ENCODE data around the gene RNF26. TPM values are rescaled to one million over a fixed set of nuclear protein-coding genes. Genes with fewer than 3 reads are reported as not detected.
A peak's percentile ranks its signal among the peaks of the same experiment; 100 is the strongest.

The RNF26 gene
- total RNA-seq, 1 donor from 2014 or later = 15.0 TPM

DNA sequence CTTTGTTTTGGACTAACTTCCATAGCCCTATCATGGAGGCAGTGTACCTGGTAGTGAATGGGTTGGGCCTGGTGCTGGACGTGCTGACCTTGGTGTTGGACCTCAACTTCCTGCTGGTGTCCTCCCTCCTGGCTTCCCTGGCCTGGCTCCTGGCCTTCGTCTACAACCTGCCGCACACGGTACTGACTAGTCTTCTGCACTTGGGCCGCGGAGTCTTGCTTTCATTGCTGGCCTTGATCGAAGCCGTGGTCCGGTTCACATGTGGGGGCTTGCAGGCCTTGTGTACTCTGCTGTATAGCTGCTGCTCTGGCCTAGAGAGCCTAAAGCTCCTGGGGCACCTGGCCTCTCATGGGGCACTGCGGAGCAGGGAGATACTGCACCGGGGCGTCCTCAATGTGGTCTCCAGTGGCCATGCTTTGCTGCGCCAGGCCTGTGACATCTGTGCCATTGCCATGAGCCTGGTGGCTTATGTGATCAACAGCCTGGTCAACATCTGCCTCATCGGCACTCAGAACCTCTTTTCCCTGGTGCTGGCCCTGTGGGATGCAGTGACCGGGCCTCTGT lies 846 bp downstream of the RNF26 start:
- ATAC-seq = no peak
- DNase-seq (ENCODE audit: low spot score) = peak; percentile 47

DNA sequence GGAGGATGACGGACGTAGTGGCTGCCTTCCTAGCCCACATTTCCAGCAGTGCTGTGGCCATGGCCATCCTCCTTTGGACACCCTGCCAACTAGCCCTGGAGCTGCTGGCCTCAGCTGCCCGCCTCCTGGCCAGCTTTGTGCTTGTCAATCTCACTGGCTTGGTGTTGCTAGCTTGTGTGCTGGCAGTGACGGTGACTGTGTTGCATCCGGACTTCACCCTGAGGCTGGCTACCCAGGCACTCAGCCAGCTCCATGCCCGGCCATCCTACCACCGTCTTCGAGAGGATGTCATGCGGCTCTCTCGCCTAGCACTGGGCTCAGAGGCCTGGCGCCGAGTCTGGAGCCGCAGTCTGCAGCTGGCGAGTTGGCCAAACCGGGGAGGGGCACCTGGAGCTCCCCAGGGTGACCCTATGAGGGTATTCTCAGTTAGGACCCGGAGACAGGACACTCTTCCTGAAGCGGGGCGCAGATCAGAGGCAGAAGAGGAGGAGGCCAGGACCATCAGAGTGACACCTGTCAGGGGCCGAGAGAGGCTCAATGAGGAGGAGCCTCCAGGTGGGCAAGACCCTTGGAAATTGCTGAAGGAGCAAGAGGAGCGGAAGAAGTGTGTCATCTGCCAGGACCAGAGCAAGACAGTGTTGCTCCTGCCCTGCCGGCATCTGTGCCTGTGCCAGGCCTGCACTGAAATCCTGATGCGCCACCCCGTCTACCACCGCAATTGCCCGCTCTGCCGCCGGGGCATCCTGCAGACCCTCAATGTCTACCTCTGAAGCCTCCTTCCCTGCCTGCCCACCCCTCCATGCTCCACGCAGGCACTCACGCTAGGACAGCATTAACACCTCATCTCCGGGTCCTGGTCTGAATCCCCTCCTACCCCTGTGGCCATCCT lies 1.6 kb downstream of the RNF26 start:
- DNase-seq (ENCODE audit: low spot score) (peak; percentile 94), ATAC-seq (peak; percentile 72)

DNA sequence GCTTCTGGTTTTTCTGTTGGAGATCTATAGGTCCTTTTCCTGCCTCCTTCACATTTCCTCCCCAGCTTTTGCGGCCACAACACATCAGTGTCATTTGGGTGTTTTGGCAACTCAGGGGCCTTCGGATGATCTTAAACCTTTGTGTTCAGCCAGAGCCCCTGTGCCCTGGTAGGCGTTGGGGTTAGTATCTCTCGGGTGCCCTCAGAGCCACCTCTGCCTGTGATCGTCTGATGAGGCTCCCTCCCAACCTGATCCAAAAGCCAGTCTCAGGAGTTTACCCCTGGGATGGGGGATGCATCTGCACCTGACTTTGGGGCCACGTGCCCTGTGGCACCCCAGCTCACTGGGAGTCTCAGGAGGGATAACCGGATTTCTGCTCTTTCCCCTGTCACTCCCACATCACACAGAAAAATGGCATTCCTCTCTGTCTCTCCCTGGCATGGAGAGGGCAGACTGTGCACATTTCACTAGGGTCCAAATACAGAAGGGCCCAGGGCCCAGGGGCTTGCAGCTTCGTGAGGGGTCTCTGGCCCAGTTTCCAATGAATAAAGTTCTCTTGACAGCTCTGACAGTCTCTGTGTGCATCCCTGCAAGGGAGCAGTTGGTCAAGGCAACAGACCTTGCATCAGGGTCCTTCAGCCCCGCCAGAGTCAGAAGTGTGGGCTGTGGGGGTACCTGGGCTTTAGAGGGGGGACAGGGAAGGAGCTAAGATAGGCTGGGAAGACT lies 2.6 kb downstream of the RNF26 start:
- no peak for DNase-seq (ENCODE audit: low spot score)
- ATAC-seq = no peak

DNA sequence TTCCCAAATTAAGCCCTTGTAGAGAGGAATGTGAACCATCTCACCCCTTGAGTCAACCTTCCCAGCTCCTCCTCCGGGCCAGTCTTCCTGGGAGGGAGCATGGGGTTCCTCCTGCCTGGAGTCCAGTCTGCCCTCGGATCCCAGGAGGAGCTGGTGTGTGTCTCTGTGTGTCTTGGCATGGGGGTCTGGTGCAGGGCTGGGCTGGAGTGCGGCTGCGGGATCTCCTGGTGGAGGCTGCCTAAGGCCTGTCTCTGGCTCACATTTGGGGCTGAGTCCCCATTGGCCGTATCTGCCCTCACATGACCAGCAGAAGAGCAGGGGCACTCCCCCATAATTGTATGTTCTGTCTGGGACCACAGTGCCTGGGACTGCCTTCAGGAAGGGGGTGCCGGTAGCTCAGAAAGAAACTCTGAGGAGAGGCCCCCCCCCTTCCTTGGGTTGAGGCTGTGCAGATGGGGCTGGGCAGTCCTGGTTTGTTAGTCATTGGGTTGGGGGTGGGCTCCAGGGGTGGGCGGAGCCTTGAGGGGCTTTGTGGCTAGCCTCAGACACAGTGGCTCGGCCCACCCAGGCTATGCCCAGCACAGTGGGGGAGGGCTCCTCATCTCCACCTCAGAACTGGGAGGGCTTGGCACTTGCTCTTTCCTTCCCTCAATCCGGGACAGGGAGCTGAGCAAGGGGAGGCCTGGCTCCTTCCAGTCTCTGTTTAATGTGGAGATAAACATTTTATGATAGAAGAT lies 3.4 kb downstream of the RNF26 start:
- ATAC-seq = no peak
- DNase-seq (ENCODE audit: low spot score) = no peak

DNA sequence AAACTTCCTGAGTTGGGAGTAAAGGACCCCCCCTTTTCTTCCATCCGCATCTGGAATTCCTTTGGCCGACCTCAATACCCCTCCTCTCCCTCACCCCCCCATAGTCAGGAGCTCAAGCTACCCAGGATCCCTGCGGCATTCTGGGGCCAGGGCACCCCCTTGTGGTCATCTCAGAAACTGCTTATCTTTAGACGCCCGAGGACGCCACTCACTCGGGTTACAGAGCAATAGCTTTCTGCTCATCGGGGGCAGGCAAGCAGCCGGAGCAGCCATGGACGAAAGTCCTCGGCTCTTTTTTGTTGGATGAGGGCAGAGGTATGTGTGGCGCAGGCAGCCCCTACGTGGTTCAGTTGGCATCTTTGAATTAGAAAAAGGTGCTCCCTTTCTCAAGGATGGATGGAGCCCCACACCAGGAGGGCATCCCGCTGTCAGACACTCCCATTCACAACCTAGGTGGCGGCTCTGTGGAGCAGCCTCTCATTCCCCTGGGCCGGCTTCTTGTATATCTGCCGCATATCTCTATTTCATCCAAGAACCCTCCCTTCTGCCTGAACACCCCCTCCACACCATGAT lies 4.1 kb downstream of the RNF26 start:
- ATAC-seq (peak; percentile 28), DNase-seq (ENCODE audit: low spot score) (no peak)

DNA sequence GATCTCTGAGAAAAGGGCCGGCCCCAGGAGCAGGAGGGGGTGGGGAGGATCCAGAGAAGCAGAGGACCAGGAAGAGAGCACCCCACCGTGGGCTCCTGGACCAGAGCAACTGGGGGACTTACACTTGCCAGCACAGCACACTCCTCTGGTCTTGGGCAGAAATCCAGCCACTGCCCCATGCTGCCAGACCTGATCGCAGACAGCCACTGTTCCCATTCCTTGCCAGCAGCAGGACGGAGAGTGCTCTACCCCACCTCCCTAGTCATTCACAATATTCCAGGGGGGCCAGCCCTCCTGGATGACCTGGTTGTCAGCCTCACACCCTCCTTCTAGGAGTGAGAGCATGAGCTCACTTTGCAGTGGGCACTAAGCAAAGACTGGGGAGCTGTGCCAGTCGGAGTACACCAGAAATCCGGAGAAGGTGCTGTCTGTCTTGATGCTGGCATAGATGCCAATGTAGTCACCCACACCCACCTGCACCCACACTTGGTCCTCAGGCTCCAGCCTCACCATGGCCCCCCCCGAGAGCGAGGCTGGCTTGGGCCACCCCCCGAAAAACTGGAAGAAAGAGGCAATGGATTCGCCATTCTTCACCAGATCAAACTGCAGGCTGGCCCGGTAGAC lies 4.8 kb downstream of the RNF26 start:
- DNase-seq (ENCODE audit: low spot score) (no peak), ATAC-seq (no peak)

DNA sequence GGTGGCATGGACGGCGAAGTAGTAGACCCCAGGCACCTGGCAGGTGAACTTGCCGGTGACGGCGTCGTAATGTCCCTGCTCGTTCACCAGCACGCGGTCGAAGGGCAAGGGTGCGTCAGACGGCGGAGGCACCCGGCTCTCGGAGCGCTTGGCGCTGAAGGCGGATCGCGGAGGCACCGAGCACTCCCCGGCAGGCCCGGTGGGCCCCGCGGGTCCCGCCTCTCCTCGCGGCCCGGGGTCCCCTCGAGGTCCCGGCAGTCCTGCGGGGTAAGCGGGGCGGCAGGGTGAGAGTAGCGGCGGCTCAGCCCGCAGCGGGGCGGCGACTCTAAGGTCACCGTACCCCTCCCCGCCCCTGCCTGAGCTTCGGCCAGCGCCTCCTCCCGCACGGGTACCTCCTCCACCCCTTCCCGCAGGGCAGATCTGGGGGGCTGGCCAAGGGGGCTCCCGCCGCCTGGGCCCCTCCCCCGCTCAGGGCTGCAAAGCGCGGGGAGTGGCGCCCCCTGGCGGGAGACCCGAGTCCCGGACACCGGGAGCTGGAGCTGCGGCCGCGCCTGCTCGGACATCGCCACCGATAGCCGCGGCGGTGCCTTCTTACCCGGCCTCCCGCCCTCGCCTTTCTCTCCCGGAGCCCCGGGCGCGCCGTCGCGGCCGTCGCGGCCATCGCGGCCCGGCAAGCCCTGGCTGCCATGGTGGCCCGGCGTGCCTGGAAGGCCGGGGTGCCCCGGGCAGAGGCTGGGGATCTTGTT lies 5.4 kb downstream of the RNF26 start:
- DNase-seq (ENCODE audit: low spot score) = no peak
- peak; percentile 64 for ATAC-seq

DNA sequence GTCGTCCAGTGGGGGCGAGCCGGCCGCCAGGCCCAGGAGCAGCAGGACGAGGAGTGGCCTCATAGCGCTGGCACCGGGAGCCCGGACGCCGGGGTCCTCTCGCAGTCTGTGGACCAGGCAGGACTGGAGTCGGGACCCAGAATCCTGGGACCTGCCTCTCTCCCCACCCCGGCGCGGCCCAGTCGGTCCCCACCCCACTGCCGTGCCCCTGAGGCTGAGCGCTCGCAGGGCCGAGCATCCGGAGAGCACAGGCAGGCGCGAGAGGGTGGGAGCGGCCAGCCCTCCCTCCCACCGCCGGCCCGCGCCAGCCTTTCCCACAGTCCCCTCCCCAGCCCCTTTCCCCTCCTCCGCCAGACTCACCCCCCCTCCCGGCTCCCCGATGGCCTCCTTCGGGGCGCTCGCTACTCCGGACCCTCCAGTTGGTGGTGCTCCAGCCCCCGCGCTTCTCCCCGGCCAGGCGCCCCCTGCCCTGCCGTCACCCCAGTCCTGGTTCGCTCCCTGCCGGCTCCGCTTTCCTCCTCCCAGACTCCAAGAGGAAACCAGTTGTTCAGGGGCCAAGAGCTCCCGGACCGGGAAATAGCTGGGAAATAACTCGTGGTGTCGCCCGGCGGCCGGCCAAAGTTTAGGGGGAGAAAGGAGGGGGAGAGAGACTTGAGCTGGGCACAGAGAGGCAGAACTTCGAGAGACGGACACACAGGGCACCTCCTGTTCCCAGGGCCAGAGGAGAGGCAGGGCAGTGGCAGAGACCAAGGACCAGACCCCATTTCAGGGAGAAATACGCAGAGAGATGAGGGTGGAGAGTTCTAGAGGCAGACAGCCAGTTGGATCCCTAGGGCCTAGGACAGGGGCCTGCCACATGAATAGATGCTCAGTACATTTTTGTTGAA lies 6.3 kb downstream of the RNF26 start, which contains the start of gene C1QTNF5:
Gene C1QTNF5, minus strand, starts transcription at position 549 of the 887 bp plus-strand sequence. Its CDS starts 486 bp downstream, at position 63.
- ATAC-seq (peak; percentile 9), DNase-seq (ENCODE audit: low spot score) (no peak)

DNA sequence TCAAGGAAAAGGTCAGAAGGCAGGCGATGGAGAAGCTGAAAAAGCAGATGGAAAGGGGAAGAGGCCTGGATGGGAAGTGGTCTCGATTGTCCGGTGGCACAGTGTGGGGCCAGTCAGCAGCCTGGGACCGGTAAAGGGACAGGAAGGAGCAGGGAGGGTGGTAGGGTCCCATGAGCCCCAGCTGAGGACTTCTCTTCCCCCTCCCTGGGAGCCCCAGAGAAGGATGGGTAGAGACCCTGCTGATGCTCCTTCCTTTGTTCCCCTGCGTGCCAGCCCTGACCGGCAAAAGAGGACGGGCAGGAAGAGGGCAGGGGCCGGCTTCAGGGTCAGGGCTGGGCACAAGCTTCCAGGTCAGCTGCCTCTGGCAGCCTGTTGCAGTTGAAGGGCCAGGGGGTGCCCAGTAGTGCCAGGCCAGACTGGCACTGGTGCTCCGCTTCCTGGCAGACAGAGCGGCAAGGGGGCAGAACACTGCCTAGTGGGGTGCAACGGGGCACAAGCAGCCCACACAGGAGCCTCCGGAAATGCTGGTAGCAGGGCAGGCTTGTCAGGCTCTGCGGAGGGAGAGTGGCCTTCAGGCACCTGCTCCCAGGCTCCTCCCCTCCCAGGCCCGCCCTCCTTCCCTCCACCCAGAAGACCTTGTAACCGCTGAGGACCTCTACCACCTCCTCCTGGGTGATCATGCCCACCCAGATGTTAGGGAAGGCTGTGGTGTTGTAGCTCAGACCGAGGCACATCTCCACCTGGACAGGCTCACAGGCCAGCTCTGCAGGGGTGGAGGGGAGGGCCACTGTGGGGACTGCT lies 7.1 kb downstream of the RNF26 start:
- no peak for ATAC-seq
- DNase-seq (ENCODE audit: low spot score) = no peak

DNA sequence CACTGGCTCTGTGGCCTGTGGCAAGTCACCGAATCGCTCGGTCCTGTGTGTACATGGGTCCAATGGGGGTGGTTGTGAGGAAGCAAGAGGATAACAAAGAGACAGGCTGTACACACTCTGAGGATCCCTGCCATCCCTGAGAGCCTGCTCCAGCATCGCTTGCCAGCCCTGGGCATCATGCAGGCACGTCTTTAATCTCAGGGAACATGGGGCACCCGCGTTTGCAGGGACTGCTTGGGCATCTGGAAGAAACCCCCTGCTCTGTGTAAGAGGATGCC lies 7.6 kb downstream of the RNF26 start:
- ATAC-seq (no peak), DNase-seq (ENCODE audit: low spot score) (no peak)

DNA sequence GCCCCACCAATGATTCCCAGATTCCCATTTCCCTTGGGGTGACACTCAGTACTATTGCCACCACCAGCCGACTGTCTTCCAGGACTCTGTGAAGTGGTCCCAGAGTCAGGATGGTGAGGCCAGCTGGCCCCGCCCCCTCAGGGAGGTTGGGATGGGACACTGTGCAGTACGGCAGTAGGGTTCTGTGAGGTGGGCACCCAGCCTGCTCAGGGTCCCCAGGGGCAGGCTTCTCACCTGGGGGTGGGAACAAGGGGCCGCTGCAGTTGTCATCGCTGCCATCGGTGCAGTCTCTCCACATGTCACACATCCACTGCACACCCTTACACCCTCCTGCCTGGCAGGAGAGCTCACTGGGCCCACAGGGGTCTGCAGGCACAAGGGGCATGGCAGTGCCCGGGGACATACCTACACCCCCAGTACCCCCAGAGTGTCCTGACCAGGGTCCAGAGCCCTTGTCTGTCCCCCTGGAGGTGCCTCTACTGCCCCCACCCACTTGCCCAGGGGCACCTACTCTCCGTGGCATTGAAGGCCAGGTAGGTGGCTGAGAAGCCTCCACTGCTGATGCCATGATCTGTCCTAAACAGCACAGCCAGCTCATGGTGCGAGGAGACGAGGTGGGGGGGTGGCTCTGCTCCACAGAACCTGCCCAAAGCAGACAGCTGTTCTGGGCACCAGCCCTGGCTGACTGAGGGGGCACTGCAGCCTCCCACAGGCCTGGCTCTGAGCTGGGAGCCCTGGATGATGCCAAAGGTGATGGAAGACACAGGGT lies 8.2 kb downstream of the RNF26 start:
- DNase-seq (ENCODE audit: low spot score) (no peak), ATAC-seq (no peak)

DNA sequence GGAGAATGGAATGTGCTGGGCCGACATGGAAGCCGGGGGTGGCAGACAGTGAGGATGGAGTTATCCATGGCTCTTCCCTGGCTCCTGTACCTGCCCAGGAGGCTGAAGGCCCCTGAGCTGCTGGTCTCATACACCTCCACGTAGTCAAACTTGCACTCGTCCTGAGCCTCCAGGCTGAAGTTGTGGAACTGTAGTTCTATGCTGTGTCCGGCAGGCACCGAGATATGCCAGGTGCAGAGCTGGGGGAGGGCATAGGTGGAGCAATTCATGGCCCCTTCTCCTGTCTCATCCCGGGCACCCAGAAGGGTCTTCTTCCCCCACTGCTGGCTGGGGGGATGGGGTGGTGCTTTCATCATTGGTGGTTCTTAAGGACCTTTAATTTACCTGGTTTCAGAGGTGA lies 9.4 kb downstream of the RNF26 start:
- no peak for DNase-seq (ENCODE audit: low spot score)
- no peak for ATAC-seq

DNA sequence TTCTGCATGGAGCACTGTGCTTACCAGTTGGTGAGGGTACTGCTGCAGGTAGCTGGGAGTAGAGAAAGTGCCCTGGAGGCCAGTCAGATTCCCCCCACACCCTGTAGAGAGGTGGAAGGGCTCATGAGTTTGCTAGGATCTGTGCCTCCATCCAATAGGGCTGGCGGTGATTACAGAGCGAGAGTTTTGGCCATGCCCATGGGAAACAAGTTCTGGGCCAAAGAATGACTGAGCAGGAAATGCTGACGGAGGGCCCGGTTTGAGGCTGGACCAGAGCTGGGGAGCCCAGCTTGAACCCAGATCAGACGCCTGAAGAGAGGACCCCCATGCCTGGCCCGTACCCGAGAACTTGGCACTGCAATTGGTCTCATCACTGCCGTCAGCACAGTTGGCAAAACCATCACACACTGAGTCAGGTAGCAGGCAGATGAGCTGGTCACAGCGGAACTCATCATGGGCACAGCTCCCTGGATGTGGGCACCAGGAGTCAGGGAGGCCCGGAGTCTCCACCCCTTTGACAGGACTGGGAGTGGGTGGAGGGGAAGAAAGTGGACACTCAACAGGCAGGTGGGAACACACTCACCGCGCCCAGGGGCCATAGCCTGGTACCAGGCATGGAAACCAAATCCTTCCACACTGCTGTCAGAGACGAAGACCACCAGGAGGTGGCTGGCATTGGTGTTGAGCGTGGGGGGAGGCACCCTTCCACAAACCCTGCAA lies 10.1 kb downstream of the RNF26 start:
- DNase-seq (ENCODE audit: low spot score) (no peak), ATAC-seq (no peak)

DNA sequence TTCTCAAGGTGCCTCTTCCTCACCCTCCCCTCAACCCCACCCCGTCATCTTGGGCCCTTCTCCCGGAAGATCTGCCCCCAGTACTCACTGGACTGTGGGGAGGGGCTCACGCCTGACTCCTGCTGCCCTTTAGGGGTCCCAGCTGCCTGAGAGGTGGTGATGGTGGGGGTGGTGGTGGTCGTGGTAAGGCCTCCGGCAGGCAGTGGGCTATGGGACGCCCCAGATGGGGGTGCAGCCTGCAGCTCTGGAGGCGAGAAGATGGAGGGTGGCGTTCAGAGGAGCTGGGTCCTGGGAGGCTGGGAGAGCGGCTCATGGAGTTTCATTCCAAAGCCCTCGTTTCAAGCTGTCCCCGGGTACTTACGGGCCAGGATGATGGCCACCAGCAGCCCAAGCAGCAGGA lies 11.4 kb downstream of the RNF26 start:
- no peak for DNase-seq (ENCODE audit: low spot score)

DNA sequence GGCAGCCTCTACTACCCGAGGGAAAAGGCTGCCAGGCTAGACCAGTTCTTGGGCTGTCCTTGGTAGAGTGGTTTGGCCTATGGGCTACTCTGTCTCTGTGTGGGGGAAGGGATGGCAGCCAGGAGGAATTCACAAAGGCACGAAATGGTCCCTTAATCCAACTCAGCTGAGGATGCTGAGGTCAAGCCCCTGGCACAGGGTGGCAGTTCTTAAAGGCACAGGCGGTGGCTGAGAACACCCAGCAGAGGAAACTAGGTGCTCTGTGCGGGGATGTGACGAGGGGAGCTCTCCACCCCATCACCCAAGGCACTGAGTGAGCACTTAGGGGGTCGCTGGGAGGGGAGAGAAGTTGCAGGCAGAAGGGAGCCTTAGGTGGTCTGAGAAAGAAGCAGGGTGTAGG lies 12.3 kb downstream of the RNF26 start, which contains the start of gene MFRP:
Gene MFRP, minus strand, starts transcription at position 101 of the 400 bp plus-strand sequence. CDS start 192 bp downstream, outside the sequence.
- ATAC-seq (no peak), DNase-seq (ENCODE audit: low spot score) (no peak)

More for the DNA sequence above, 11.4 kb downstream of the RNF26 start:
- no peak for ATAC-seq

DNA sequence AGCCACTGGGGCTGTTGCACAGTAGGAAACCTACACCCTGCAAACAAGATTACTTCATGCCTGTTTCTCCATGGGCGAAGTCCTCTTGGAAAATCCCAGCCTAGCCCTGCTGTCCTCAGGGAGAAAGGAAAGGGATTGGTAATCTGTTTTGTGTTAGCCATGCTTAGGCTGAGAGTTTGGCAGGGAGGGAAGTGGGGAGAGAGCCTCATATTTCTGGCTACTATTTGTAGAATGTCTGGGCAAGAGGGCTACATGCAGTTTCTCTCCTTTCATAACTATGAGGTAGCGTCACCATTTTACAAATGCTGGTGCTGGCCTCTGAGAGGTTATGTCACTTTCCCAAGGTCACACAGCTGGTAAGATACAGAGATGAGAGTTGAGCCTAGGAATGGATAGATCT lies 12.9 kb downstream of the RNF26 start:
- no peak for DNase-seq (ENCODE audit: low spot score)
- peak; percentile 26 for ATAC-seq
